ENCODE results near the gene PPM1J. TPM values are rescaled to one million over a fixed set of nuclear protein-coding genes. Genes with fewer than 3 reads are reported as not detected.
A peak's percentile ranks its signal among the peaks of the same experiment; 100 is the strongest.

PPM1J gene
- total and polyA plus RNA-seq, 9 of the 15 experiments (the other 6 are each of a cell fraction or from before 2014, with no cell fraction given) = 0.25 to 10.5 (median 4.2) TPM

DNA sequence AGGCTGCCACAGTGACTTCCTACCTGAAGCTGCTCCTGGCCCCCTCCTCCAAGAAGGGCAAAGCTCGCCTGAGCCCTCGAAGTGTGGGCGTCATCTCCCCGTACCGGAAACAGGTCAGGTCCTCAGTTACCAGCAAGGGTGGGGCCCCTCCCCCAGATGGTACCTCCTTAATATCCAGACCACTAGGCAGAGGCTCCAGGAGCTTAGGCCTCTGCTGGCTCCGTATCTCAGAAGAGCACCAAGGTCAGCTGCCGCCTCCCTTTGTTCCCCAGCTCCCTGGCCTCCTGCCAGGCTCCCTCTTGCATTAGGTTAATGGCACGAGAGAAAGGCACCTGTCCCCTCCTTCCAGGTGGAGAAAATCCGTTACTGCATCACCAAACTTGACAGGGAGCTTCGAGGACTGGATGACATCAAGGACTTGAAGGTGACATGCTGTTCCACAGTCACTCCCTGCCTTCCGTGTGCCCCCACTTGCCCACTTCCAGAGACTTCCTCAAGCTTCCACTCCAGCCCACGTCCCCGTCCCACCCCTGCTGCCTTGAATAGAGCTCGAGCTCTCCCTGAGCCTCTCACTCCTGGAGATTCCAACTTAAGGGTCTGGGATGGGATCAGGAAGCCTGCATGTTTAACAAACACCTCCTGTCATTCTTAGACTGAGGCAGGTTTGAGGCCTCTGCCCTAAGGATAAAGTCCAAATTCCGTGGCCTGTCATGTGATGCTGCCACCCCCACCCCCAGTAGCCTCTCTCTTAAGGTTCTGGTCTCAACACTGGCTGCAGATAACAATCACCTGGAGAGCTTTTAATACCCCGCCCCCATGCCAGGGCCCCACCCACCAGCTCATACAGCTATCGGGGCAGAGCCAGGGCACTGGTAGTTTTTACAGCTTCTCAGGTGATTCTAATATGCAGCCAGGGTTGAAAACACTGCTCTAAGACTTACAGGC, 16.5 kb downstream of the PPM1J start (continued):
- TF ChIP-seq HNRNPUL1 (IDR thresholded peaks at IDR 0.05; ENCODE audit: low read length) (no peak), ZNF583 (CRISPR knock-in tag; IDR thresholded peaks at IDR 0.05) (0 out of 2 replicates have a peak, but pooled peaks have one; percentile 33), NR4A1 (CRISPR knock-in tag; IDR thresholded peaks at IDR 0.05) (0 out of 2 replicates have a peak, but pooled peaks have one; percentile 12), NR4A1 (tag; IDR thresholded peaks at IDR 0.05) (peak; percentile 45; the same call in 1 of the 2 replicates), NEUROD1 (IDR thresholded peaks at IDR 0.05; ENCODE audit: borderline replicate concordance, low read depth, low read length, partially characterized antibody) (peak; percentile 29), ZFP1 (CRISPR knock-in tag; IDR thresholded peaks at IDR 0.05) (0 out of 2 replicates have a peak, but pooled peaks have one; percentile 11), ARID1B (IDR thresholded peaks at IDR 0.05) (0 out of 2 replicates have a peak, but pooled peaks have one; percentile 13), SP1 (CRISPR knock-in tag; IDR thresholded peaks at IDR 0.05) (peak; percentile 45; the same call in 1 of the 2 replicates), CTBP1 (IDR thresholded peaks at IDR 0.05; ENCODE audit: borderline replicate concordance) (peak; percentile 44; the same call in 1 of the 2 replicates), CXXC5 (CRISPR knock-in tag; IDR thresholded peaks at IDR 0.05) (peak; percentile 30; the same call in 1 of the 2 replicates), SMAD3 (CRISPR knock-in tag; conservative IDR thresholded peaks at IDR 0.05) (no peak), POLR2A (conservative IDR thresholded peaks at IDR 0.05) (peak; percentile 67), KLF16 (IDR thresholded peaks at IDR 0.05) (no peak), U2AF1 (optimal IDR thresholded peaks at IDR 0.05; ENCODE audit: low read depth, low read length) (no peak), MYC (IDR thresholded peaks at IDR 0.05; ENCODE audit: low read depth, low read length) (0 out of 2 replicates have a peak, but pooled peaks have one; percentile 26), MYC (CRISPR knock-in tag; IDR thresholded peaks at IDR 0.05; ENCODE audit: borderline replicate concordance, low read depth) (no peak), KLF13 (tag; IDR thresholded peaks at IDR 0.05; ENCODE audit: borderline replicate concordance, low read depth) (no peak), ZNF77 (CRISPR knock-in tag; IDR thresholded peaks at IDR 0.05) (no peak), LEF1 (IDR thresholded peaks at IDR 0.05) (no peak; the same call in 1 of the 2 replicates), ZBTB7A (IDR thresholded peaks at IDR 0.05; ENCODE audit: borderline replicate concordance, control insufficient read depth, low read depth, low read length) (0 out of 2 replicates have a peak, but pooled peaks have one; percentile 13), RBM14 (IDR thresholded peaks at IDR 0.05; ENCODE audit: borderline replicate concordance, insufficient read depth, low read depth, low read length) (no peak), HNRNPL (IDR thresholded peaks at IDR 0.05; ENCODE audit: low read depth, low read length) (no peak), BRCA1 (IDR thresholded peaks at IDR 0.05) (no peak), BRCA1 (CRISPR knock-in tag; IDR thresholded peaks at IDR 0.05) (0 out of 2 replicates have a peak, but pooled peaks have one; percentile 35), ZFX (CRISPR knock-in tag; IDR thresholded peaks at IDR 0.05) (peak; percentile 20; the same call in 1 of the 2 replicates), RBFOX2 (IDR thresholded peaks at IDR 0.05; ENCODE audit: low read depth, low read length) (peak; percentile 45), ZNF444 (CRISPR knock-in tag; IDR thresholded peaks at IDR 0.05) (no peak)
- TF ChIP-seq, protein P1, sequence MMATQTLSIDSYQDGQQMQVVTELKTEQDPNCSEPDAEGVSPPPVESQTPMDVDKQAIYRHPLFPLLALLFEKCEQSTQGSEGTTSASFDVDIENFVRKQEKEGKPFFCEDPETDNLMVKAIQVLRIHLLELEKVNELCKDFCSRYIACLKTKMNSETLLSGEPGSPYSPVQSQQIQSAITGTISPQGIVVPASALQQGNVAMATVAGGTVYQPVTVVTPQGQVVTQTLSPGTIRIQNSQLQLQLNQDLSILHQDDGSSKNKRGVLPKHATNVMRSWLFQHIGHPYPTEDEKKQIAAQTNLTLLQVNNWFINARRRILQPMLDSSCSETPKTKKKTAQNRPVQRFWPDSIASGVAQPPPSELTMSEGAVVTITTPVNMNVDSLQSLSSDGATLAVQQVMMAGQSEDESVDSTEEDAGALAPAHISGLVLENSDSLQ (IDR thresholded peaks at IDR 0.05) = peak; percentile 48
- TF ChIP-seq, protein P2, sequence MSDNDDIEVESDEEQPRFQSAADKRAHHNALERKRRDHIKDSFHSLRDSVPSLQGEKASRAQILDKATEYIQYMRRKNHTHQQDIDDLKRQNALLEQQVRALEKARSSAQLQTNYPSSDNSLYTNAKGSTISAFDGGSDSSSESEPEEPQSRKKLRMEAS (CRISPR knock-in tag; IDR thresholded peaks at IDR 0.05) = no peak
